ENCODE results near the gene RAD51B. TPM values are rescaled to one million over a fixed set of nuclear protein-coding genes. Genes with fewer than 3 reads are reported as not detected.
A peak's percentile ranks its signal among the peaks of the same experiment; 100 is the strongest.

RAD51B gene
- total RNA-seq, 1 donor from 2014 or later = 17.0 TPM

DNA sequence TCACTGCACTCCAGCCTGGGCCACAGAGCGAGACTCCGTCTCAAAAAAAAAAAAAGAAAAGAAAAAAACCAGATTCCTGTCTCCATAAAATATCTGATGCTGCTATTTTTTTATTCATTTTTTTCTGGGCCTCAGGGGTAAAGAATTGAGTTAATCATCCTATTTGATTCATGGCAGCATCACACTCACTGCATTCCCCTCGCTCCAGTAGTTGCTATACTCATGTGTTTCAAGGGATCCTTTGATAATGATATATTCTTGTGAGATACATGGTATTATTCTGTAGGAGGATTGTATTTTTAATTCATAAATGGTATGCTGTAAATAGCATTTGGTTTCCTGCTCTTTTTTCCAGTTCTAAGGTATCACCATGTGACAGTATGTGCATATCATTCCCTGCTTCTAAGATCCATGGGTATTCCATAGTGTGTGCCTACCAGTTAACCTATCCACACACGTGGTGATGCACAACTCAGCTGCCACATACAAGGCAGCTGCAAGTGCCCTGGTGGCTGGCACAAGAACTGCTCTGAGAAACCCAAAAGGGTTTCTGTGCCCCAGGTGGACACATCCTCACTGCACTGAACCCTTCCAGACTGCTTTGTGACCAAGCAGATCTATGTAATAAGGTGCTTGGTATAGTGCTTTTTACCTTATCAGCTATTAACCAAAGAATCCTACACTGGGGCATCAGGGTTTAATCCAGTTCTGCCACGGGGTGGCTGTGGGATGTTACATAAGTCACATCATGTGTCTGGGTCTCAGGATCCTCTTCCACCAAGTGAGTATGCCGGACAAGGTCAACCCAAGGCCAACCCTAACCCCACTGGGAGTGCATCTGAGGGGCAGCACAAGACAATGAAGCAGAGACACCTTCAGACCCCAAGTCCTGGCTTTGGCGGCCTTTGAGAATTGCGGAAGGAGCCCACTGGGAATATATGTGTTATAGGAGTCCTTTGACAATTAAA, 898.7 kb downstream of the RAD51B start:
- DNase-seq (ENCODE audit: low read depth) = no peak

GRCh38 chr14:68719634-68720384, 900.2 kb downstream of the RAD51B start:
- no peak for DNase-seq (ENCODE audit: low read depth)

DNA sequence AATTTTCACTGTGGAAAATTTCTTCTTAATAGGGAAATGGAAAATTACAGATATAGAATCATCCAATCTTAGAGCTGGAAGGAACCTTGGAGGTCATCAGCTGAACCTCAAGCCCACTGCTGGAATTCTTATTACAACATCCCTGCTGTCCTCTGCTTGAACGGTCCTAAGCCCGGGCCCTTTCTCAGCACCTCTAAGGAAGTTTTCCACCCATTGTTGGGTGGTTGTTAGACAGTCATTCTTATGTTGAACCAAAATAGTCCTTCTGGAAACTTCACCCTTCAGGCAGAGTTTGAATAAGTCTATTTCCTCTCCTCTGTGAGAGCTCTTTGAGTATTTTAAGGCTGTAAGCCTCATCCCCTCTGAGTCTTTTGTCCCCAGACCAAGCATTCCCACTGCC, 902.6 kb downstream of the RAD51B start:
- DNase-seq (ENCODE audit: low read depth) = no peak

DNA sequence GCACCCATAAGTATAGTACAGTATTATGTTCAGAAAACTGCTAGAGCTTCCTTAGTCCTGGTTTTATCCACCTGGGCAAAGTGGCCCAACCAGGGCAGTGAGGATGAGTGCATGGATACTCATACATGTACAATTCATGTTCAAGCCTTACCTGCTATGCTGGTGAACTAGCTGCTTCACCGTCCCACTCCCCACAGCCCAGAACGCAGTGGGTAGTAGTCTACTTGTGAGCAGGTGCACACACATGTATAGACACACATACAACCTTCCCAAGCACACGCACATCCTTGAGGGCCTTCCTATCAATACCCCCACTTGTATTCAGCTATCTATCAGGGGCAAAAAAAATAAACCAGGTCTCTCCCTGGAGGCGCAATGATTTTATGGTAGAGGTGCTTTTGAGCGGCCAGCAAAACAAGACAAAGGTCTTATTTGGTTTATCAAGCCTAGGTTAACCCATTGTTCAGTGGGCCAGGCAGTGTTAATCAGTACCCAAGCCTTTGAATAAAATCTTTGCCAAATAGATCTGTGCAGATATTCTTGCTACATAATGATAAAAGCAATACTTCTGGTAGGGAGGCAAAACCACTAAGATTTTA, 903.5 kb downstream of the RAD51B start:
- no peak for DNase-seq (ENCODE audit: low read depth)

DNA sequence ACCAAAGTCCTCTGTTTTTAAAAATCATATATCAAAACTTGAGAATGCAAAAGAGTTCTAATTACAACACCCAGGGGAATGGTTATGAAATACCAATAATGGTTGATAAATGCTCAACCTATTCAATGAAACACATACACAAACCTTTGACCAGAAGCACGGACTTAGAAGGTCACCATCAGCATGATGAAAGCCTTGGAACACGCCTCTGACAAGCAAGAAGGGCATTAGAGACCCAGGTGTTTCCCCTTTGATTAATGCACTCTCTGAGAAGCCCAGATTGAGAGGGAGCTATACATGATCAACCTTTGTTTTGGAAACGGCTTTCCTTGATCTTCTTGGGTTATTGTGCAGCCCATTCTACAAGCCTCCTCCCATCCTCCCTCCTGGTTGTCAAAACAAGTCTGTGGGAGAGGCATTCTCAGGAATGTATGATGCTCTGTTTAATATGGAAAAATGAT, 904.3 kb downstream of the RAD51B start:
- DNase-seq (ENCODE audit: low read depth) = peak; percentile 28

DNA sequence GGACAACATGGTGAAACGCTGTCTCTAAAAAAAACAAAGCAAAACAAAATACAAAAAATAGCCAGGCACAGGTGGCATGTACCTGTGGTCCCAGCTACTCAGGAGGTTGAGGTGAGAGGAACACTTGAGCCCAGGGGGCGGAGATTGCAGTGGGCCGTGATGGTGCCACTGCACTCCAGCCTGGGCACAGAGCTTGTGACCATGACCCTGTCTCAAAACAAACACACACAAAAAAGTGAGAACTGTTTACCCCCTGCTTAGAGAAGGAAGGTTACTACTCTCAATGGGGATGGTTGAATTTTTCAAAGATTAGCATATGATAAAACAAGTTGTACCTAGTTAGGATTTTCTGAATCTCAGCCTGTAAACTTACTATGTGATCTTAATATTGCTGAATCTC, 905.3 kb downstream of the RAD51B start:
- no peak for DNase-seq (ENCODE audit: low read depth)

DNA sequence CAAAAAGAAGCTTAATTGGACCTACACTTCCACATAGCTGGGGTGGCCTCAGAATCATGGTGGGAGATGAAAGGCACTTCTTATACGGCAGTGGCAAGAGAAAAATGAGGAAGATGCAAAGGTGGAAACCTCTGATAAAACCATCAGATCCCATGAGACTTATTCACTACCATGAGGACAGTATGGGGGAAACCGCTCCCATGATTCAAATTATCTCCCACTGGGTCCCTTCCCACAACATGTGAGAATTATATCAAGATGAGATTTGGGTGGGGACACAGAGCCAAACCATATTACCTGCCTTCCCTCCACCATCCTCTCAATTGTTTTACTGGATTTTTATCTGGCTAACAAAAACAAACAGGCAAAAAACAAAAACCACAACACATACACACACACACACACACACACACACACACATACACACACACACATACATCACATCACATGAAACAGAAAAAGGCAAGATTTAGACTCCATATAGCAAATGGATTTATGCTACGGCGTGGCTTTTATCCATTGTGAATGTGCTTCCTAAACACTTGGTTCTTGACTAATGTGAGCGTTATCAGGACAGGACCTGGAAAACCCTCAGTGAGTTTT, 906.6 kb downstream of the RAD51B start:
- DNase-seq (ENCODE audit: low read depth) = no peak

GRCh38 chr14:68727315-68728047, 907.9 kb downstream of the RAD51B start:
- DNase-seq (ENCODE audit: low read depth) = no peak

DNA sequence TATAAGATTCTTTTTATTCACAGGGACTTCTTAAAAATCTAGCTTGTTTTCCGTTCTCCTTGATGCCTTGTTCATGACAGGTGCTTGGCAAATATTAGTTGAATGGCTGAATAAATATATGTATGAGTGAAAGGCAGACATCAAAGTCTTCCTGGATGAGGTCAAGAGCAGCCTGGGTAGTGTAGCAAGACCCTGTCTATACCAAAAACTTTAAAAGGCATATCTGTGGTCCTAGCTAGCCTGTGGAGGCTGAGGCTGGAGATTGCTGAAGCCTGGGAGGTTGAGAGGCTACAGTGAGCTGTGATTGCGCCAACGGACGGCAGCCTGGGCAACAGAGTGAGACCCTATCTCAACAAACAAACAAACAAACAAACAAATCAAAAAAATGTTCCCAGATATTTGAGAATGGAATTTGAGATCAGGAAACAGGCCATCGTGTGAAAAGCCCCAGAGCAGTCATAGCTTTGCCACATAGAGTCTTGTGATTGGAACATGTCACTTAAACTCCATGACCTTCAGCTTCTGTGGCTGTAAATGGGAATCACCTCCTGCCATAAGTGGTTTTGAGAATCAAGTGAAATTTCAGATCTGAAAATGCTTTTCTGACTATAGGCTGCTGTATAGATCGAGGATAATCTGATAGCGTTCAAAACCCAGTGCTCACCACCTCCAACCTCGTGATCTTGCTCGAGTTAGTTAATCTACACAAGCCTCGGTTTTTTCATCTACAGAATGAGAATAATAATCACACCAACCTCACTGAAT, 908.9 kb downstream of the RAD51B start:
- DNase-seq (ENCODE audit: low read depth) = no peak

DNA sequence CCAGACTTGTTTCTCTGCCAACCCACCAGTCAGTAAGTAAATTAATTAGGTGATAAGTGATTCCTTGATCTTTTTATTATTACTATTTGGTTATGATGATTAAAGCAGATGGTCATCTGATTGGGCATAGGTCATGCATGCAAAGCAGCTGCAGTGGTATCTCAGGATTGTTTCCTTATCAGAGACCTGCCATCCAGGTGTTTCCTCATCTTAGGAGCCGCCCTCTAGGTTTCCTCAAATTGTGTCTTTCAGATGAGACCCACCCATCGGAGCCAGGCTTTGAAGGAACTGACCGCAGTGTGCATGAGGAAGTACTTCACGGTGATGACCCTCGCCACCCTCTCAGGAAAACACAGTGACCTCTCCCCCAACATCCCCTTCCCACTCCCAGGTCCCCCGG, 910.0 kb downstream of the RAD51B start:
- no peak for DNase-seq (ENCODE audit: low read depth)

GRCh38 chr14:68730348-68730747, 910.8 kb downstream of the RAD51B start:
- no peak for DNase-seq (ENCODE audit: low read depth)

- DNase-seq (ENCODE audit: low read depth) = no peak
Observed at GRCh38 chr14:68730811-68731425, 911.3 kb downstream of the RAD51B start.

- DNase-seq (ENCODE audit: low read depth) = peak; percentile 45
Observed at GRCh38 chr14:68733086-68733914, 913.7 kb downstream of the RAD51B start.

- DNase-seq (ENCODE audit: low read depth) = peak; percentile 13
Observed at GRCh38 chr14:68734231-68734732, 914.7 kb downstream of the RAD51B start.

DNA sequence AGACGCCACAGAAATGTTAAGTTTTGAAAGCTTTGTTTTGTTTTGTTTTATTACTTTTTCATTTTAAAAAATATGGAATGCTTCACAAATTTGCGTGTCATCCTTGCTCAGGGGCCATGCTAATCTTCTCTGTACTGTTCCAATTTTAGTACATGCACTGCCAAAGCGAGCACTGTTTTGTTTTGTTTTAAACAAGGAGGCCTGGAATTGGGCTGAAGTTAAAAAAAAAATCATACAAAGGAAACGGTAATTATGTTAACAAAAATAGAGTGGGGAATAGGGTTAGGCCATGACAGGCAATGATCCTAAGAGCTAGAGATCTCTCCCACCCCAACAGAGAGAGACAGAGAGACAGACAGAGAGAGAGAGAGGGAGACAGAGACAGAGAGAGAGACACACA, 916.3 kb downstream of the RAD51B start:
- no peak for DNase-seq (ENCODE audit: low read depth)

DNA sequence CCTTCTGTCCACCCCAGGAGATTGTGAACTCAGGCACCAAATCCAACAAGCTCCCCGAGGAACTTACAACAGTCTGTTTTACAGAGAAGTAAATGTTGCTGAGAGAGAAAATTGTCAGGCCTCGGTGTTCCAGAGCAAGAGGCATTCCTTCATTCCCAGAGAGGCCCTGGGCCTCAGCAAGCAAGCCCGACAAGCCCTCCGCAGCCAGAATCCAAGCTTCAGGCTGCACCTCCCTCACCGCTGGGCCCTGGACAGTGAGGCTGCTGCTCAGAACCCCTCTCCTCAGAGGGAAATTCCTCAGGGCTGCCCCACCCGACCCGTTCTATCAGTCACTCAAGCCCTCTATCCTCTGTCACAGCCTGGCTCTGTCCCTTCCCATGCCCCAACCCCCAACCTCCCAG, 916.9 kb downstream of the RAD51B start:
- no peak for DNase-seq (ENCODE audit: low read depth)

DNA sequence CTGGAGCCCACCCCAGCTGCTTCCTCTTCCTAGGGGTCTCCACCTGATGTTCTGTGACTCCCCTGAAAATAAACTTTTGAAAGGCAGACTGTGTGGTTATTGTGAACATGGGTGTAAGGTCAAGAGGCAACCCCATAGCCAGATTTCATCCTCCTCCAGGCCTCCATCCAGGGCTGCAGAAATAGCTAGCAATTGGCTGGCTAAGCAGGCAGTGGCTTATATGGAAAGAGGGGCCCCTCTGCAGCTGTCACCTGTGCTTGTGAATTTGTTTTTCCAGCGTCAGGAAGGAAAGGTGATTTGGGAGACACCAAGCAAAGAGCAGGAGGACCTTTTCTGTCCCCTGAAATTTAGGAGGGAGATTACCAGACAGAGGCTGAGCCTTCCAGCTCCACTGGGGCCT, 917.5 kb downstream of the RAD51B start:
- no peak for DNase-seq (ENCODE audit: low read depth)

DNA sequence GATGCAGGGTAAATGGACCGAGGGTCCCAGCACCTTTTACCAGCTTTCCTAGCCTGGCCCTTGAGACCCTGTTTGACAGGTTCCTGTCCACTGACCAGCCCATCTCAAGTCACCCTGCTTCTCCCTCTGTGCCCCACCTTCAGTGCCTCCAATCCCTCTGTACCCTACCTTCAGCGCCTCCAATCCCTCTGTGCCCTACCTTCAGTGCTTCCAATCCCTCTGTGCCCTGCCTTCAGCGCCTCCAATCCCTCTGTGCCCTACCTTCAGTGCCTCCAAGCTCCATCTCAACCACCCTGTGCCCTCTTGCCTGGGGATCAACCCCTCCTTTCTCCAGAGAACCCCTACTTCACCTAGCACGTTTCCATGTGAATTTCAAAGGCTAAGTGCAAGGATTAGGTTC, 919.0 kb downstream of the RAD51B start:
- no peak for DNase-seq (ENCODE audit: low read depth)

DNA sequence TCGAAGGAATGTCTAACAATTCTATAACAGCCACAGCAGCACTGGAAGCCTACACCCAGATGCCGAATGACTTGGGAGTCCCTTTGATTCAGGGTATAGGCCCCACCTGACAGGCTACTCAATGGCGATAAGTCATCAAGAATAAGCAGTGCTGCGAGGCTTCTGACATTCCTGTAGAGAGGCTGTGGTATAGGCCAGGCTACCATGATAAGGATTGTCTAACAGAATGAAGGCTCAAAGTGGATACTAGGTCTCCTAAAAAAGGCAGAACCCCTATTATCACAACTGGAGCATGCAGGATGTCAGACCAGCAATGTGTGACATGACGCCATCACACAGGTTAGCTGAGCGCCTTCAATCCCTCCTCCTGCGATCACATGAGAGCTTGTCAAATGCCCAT, 920.1 kb downstream of the RAD51B start:
- DNase-seq (ENCODE audit: low read depth) = no peak
